OCI-LY7 (cell line): ENCODE measurements around the gene SCARB1. TPM values are rescaled to one million over a fixed set of nuclear protein-coding genes. Genes with fewer than 3 reads are reported as not detected.

ENCODE experiments used
- BruUV-seq: library from RNA; stranded (reverse); fragments of 400-500 nt; replicated peaks from 2 replicates; lab custom pipeline; 2021; lab: Mats Ljungman, UMichigan
- CTCF ChIA-PET: fragments of 300-600 bp; sonication (Branson Sonifier 250); formaldehyde crosslinking; loops from one replicate; lab custom pipeline; 2022; ENCODE audit warnings: antibody characterized with exemption; ENCODE audit not compliant: unreplicated experiment; lab: Charles Lee
- POLR2A ChIA-PET: fragments of 300-600 bp; sonication (Branson Sonifier 250); formaldehyde crosslinking; loops from one replicate; lab custom pipeline; 2022; ENCODE audit warnings: antibody characterized with exemption; lab: Charles Lee
- DNase-seq: peaks from one replicate; pipeline ENCODE4 v3.0.0-alpha.2; 2015; ENCODE audit warnings: low spot score
- H2AFZ ChIP-seq: fragments of 200-600 bp; sonication (generic), shearing (Covaris generic); 2 replicates; pipeline ENCODE4 v1.6.1; 2014; ENCODE audit warnings: mild to moderate bottlenecking, antibody characterized with exemption, low read length, moderate library complexity
- H3K27ac ChIP-seq: fragments of 200-600 bp; sonication (generic); 2 replicates; pipeline ENCODE4 v1.5.1; 2014; ENCODE audit warnings: mixed run types, low read depth, mild to moderate bottlenecking, moderate library complexity, low read length, inconsistent platforms; ENCODE audit not compliant: poor library complexity, severe bottlenecking
- H3K36me3 ChIP-seq: fragments of 200-600 bp; sonication (generic); 2 replicates; pipeline ENCODE4 v1.6.1; 2014; ENCODE audit warnings: mild to moderate bottlenecking, antibody characterized with exemption, low read length, moderate library complexity, mixed read lengths; ENCODE audit not compliant: insufficient read depth
- H3K4me1 ChIP-seq: fragments of 200-600 bp; sonication (generic); 2 replicates; pipeline ENCODE4 v1.5.1; 2014; ENCODE audit warnings: mild to moderate bottlenecking, low read length; ENCODE audit not compliant: insufficient read depth, poor library complexity, severe bottlenecking
- H3K4me2 ChIP-seq: fragments of 200-600 bp; sonication (generic); 2 replicates; pipeline ENCODE4 v1.6.1; 2014; ENCODE audit warnings: mild to moderate bottlenecking, low read length
- H3K4me3 ChIP-seq: fragments of 200-600 bp; sonication (generic); 2 replicates; pipeline ENCODE4 v1.5.1; 2014; ENCODE audit warnings: mild to moderate bottlenecking, low read depth, low read length; ENCODE audit not compliant: poor library complexity, severe bottlenecking
- H3K79me2 ChIP-seq: fragments of 200-600 bp; sonication (generic); 2 replicates; pipeline ENCODE4 v1.6.1; 2016; ENCODE audit warnings: low read depth, mild to moderate bottlenecking, low read length, moderate library complexity, mixed read lengths; ENCODE audit not compliant: insufficient read depth
- H3K9me2 ChIP-seq: fragments of 200-600 bp; sonication (generic); 2 replicates; pipeline ENCODE4 v1.6.1; 2016; ENCODE audit warnings: mild to moderate bottlenecking, low read length, mixed read lengths; ENCODE audit not compliant: insufficient read depth
- H3K9me3 ChIP-seq: fragments of 200-600 bp; sonication (generic); 2 replicates; pipeline ENCODE4 v1.6.1; 2014; ENCODE audit warnings: mild to moderate bottlenecking, mixed run types, low read length, mixed read lengths
- H4K20me1 ChIP-seq: fragments of 200-600 bp; sonication (generic); 2 replicates; pipeline ENCODE4 v1.6.1; 2014; ENCODE audit warnings: mild to moderate bottlenecking, antibody characterized with exemption, low read length, moderate library complexity, mixed read lengths; ENCODE audit not compliant: insufficient read depth
- EZH2phosphoT487 ChIP-seq: fragments of 200-600 bp; sonication (generic); IDR thresholded peaks from 2 replicates; pipeline ENCODE4 v1.6.1; 2018; ENCODE audit warnings: low read depth, borderline replicate concordance, mild to moderate bottlenecking, mixed run types, antibody characterized with exemption, low read length, moderate library complexity, mixed read lengths
- intact Hi-C: fragments of 100-400 bp; cut with micrococcal nuclease; formaldehyde crosslinking; loops from one replicate; pipeline ENCODE4 v1.10.0; 2022; ENCODE audit not compliant: unreplicated experiment
- total RNA-seq, 2 experiments: library from RNA; depleted of rRNA in 1 of 2; stranded (reverse); fragments of >200 nt in 1 of 2; shearing (Covaris generic) in 1 of 2; gene quantifications; 2 replicates each; pipeline ENCODE4 v1.2.3, GENCODE V29; 2014 to 2022
- TF ChIP-seq, protein P1 (sequence below): fragments of 200-600 bp; sonication (generic); conservative IDR thresholded peaks from 2 replicates; pipeline ENCODE4 v1.5.1; 2014; ENCODE audit warnings: mild to moderate bottlenecking, antibody characterized with exemption, low read length, moderate library complexity, mixed read lengths

Gene SCARB1
- total RNA-seq, 2 experiments from 2014 or later: 42.9 to 112 TPM

DNA sequence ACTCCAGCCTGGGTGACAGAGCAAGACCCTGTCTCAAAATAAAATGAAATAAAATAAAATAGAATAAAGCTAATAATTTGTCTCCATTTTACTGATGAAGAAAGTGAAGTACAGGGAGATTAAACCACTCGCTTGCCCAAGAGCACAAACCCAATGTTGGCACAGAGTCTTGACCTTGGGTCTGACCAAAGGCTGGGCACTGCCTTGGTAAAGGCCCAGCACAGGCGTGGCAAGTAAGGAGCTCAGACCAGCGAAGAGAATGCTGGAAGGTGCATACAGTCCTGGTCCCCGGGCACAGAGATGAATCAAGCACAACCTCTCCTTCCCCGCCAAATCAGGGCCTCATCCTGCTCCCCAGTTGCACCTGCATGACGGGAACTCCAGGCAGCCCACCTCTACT, 26.9 kb downstream of the SCARB1 start:
- no peak for DNase-seq
- Histone ChIP-seq H3K4me3 (no peak overlapping the region), H3K9me2 (no peaks in the 10 kb centered on the region), H3K4me1 (no peaks in the 10 kb centered on the region), H3K27ac (no peak overlapping the region), H3K36me3 (peaks cover 2% of the 10 kb centered on the region; the same call in 1 of the 2 replicates), H3K4me2 (no peak overlapping the region), H4K20me1 (no peaks in the 10 kb centered on the region), H2AFZ (no peak overlapping the region), H3K79me2 (no peaks in the 10 kb centered on the region), H3K9me3 (no peaks in the 10 kb centered on the region)
- BruUV-seq: no TSS peak
- intact Hi-C loops: no loop called here
- ChIA-PET POLR2A (no interaction called here), CTCF (interaction anchor here (0.6 kb wide), 1 partner anchor 17 kb away, joined by 3 read pairs; no protein-coding TSS in a partner anchor)
- TF ChIP-seq EZH2phosphoT487: no peak
- TF ChIP-seq, protein P1, sequence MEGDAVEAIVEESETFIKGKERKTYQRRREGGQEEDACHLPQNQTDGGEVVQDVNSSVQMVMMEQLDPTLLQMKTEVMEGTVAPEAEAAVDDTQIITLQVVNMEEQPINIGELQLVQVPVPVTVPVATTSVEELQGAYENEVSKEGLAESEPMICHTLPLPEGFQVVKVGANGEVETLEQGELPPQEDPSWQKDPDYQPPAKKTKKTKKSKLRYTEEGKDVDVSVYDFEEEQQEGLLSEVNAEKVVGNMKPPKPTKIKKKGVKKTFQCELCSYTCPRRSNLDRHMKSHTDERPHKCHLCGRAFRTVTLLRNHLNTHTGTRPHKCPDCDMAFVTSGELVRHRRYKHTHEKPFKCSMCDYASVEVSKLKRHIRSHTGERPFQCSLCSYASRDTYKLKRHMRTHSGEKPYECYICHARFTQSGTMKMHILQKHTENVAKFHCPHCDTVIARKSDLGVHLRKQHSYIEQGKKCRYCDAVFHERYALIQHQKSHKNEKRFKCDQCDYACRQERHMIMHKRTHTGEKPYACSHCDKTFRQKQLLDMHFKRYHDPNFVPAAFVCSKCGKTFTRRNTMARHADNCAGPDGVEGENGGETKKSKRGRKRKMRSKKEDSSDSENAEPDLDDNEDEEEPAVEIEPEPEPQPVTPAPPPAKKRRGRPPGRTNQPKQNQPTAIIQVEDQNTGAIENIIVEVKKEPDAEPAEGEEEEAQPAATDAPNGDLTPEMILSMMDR: no peak

DNA sequence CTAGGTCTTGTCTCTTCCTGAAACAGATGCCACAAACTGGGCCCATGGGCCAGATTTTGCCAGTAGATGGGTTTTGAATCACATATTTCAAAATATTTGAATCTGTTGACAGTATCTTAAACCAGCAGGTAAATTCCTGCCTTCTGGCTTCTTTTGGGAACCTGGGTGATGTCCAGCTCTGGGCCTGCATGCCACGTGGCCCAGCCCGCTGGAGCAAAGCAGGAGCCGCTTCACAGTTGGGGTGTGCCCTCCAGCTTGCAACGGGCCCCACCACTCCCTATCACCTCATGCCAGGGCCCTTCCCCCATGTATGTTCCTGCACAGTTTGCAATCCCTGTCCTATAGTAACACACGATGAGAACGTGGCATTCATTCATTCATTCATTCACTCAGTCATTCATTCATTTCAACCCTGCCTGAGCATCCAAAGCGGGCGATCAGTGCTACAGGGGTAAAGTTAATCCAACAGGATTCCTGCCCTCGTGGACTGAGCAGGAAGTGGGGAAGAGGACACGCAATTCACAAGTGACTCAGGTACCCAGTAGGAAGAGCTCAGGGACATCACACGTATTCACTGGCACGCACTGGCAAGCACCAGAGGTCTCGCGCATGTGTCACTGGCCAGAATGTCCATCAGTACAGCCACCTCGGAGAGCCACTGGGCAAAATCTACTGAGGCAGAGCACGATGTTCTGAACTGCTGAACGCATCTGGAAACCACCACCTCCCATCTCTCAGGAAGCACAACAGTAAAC, 27.8 kb downstream of the SCARB1 start:
- Histone ChIP-seq H3K4me3 (no peak overlapping the region), H3K9me2 (no peaks in the 10 kb centered on the region), H3K4me1 (no peaks in the 10 kb centered on the region), H3K79me2 (no peaks in the 10 kb centered on the region), H3K4me2 (no peak overlapping the region), H2AFZ (no peak overlapping the region), H3K27ac (no peak overlapping the region), H3K36me3 (peaks cover 9% of the 10 kb centered on the region), H4K20me1 (no peaks in the 10 kb centered on the region), H3K9me3 (no peaks in the 10 kb centered on the region)
- ChIA-PET CTCF (no interaction called here), POLR2A (no interaction called here)
- no peak for TF ChIP-seq EZH2phosphoT487
- TF ChIP-seq, protein P1: no peak
- BruUV-seq: no TSS peak
- DNase-seq: no peak
- intact Hi-C loops: no loop called here

DNA sequence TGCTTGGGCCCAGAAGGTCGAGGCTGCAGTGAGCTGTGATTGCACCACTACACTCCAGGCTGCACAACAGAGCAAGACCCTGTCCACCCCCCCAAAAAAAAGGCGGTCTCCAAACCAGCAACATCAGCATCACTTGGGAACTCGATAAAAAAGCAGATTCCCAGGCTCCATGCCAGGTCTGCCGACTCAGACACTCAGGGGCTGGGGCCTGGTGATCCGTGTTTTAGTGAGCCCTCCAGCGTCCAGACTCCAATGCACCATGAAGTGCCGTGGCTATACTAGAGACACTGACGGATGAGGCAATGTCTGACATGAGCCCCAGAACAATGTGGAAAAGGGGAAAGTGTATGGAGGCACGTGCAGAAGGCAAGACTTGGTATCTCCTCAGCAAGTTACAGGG, 28.8 kb downstream of the SCARB1 start:
- no peak for TF ChIP-seq EZH2phosphoT487
- TF ChIP-seq, protein P1: no peak
- Histone ChIP-seq H3K36me3 (peaks cover 16% of the 10 kb centered on the region), H3K27ac (no peak overlapping the region), H4K20me1 (no peaks in the 10 kb centered on the region), H3K9me2 (no peaks in the 10 kb centered on the region), H3K4me1 (no peaks in the 10 kb centered on the region), H3K4me3 (no peak overlapping the region), H3K79me2 (peaks cover 2% of the 10 kb centered on the region; the same call in 1 of the 2 replicates), H3K4me2 (no peak overlapping the region), H2AFZ (no peak overlapping the region), H3K9me3 (peaks cover 6% of the 10 kb centered on the region; the same call in 1 of the 2 replicates)
- no peak for DNase-seq
- CTCF ChIA-PET: no interaction called here
- POLR2A ChIA-PET: no interaction called here
- intact Hi-C loops: no loop called here
- no TSS peak for BruUV-seq
